HG02642 (cell line): ENCODE results near the gene GALNT9.
"Not testable (repeated sequence)": the region's sequence is repeated elsewhere in the genome, so short reads cannot be mapped to it uniquely, and the experiment has no call there.

Experiments used
- ATAC-seq: cut with Tn5 transposase; IDR thresholded peaks from one replicate; pipeline ENCODE4 v1.9.1; 2021; ENCODE audit warnings: mild to moderate bottlenecking; ENCODE audit not compliant: unreplicated experiment, poor library complexity

The GALNT9 gene

GRCh38 chr12:132154941-132155770 lies 174.2 kb downstream of the GALNT9 start:
- ATAC-seq, result no peak

GRCh38 chr12:132154341-132154761 lies 175.0 kb downstream of the GALNT9 start:
- ATAC-seq, result no peak

- peak; percentile 89 for ATAC-seq
These were observed 175.7 kb downstream of the GALNT9 start for GRCh38 chr12:132153501-132154340.

- ATAC-seq, result no peak
These were observed 176.4 kb downstream of the GALNT9 start for GRCh38 chr12:132152953-132153352.

- no peak for ATAC-seq
These were observed 177.0 kb downstream of the GALNT9 start for GRCh38 chr12:132152411-132152821.

- no peak for ATAC-seq
These were observed 177.5 kb downstream of the GALNT9 start for GRCh38 chr12:132151766-132152410.

- no peak for ATAC-seq
These were observed 178.1 kb downstream of the GALNT9 start for GRCh38 chr12:132151145-132151765.

- no peak for ATAC-seq
These were observed 178.6 kb downstream of the GALNT9 start for GRCh38 chr12:132150780-132151144.

- not testable (repeated sequence) for ATAC-seq
These were observed 179.9 kb downstream of the GALNT9 start for GRCh38 chr12:132149526-132149925.

- no peak for ATAC-seq
These were observed 180.9 kb downstream of the GALNT9 start for GRCh38 chr12:132148368-132149045.

GRCh38 chr12:132147423-132148367 lies 181.7 kb downstream of the GALNT9 start:
- ATAC-seq, result no peak

- no peak for ATAC-seq
These were observed 182.5 kb downstream of the GALNT9 start for GRCh38 chr12:132146772-132147422.
